ENCODE results near the gene DLX3.

- TF ChIP-seq CTCF (IDR thresholded peaks at IDR 0.05), result no peak
- TF ChIP-seq POLR2A (IDR thresholded peaks at IDR 0.05), result no peak
These were observed 18.2 kb downstream of the DLX3 start for GRCh38 chr17:49976828-49977202.

Measured in uterus (tissue), 2 donors.